ENCODE results near the gene TMCC3. TPM values are rescaled to one million over a fixed set of nuclear protein-coding genes. Genes with fewer than 3 reads are reported as not detected.

TMCC3 gene
- total RNA-seq, 3 donors from 2014 or later, result 40.8 to 97.2 (median 92.0) TPM

- DNase-seq (no peak), ATAC-seq (peak; percentile 16)
- TF ChIP-seq, protein P1, sequence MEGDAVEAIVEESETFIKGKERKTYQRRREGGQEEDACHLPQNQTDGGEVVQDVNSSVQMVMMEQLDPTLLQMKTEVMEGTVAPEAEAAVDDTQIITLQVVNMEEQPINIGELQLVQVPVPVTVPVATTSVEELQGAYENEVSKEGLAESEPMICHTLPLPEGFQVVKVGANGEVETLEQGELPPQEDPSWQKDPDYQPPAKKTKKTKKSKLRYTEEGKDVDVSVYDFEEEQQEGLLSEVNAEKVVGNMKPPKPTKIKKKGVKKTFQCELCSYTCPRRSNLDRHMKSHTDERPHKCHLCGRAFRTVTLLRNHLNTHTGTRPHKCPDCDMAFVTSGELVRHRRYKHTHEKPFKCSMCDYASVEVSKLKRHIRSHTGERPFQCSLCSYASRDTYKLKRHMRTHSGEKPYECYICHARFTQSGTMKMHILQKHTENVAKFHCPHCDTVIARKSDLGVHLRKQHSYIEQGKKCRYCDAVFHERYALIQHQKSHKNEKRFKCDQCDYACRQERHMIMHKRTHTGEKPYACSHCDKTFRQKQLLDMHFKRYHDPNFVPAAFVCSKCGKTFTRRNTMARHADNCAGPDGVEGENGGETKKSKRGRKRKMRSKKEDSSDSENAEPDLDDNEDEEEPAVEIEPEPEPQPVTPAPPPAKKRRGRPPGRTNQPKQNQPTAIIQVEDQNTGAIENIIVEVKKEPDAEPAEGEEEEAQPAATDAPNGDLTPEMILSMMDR (IDR thresholded peaks at IDR 0.05), result no peak
- intact Hi-C loops (cut with DNase I, micrococcal nuclease), result no loop called here
- Histone ChIP-seq H3K4me1 (ENCODE audit: low read depth) (no peaks in the 10 kb centered on the region), H3K4me3 (no peak overlapping the region), H3K9me3 (no peaks in the 10 kb centered on the region), H3K36me3 (ENCODE audit: low read depth) (no peaks in the 10 kb centered on the region)
Measured at GRCh38 chr12:94690198-94690771, 39.9 kb upstream of the TMCC3 start.

DNA sequence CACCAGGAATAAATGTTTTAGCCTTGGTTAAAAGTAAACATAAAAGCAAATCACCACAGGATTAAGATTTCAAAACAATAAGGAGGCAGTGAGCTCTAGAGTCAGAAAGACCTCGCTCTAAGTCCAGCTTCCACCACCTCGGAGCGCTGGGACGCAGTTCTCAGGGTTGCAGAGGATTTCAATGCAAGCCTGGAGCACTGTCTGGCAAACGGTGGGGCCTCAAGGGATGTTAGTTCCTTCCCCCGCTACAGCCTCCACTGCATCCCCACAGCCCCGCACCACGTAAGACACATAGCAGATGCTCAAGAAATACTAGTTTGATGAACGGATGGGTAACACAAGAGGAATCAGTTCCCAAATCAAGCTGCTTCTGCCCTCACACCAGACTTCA is 39.3 kb upstream of the TMCC3 start:
- no peak overlapping the region for H3K4me3 ChIP-seq
- no peaks in the 10 kb centered on the region for H3K4me1 ChIP-seq (ENCODE audit: low read depth)
- ATAC-seq (no peak), DNase-seq (no peak)
- TF ChIP-seq, protein P1 (IDR thresholded peaks at IDR 0.05), result no peak
- intact Hi-C loops (cut with DNase I, micrococcal nuclease), result no loop called here
- H3K9me3 ChIP-seq, result no peaks in the 10 kb centered on the region
- H3K36me3 ChIP-seq (ENCODE audit: low read depth), result no peaks in the 10 kb centered on the region

- H3K4me3 ChIP-seq, result no peak overlapping the region
- ATAC-seq (peak; percentile 19), DNase-seq (no peak)
- no peaks in the 10 kb centered on the region for H3K4me1 ChIP-seq (ENCODE audit: low read depth)
- TF ChIP-seq, protein P1 (IDR thresholded peaks at IDR 0.05), result no peak
- H3K36me3 ChIP-seq (ENCODE audit: low read depth), result no peaks in the 10 kb centered on the region
- intact Hi-C loops (cut with DNase I, micrococcal nuclease), result no loop called here
- no peaks in the 10 kb centered on the region for H3K9me3 ChIP-seq
Measured at GRCh38 chr12:94689002-94689645, 38.8 kb upstream of the TMCC3 start.

- no peaks in the 10 kb centered on the region for H3K4me1 ChIP-seq (ENCODE audit: low read depth)
- DNase-seq (no peak), ATAC-seq (no peak)
- no peaks in the 10 kb centered on the region for H3K36me3 ChIP-seq (ENCODE audit: low read depth)
- intact Hi-C loops (cut with DNase I, micrococcal nuclease), result no loop called here
- no peak overlapping the region for H3K4me3 ChIP-seq
- TF ChIP-seq, protein P1 (IDR thresholded peaks at IDR 0.05), result no peak
- H3K9me3 ChIP-seq, result no peaks in the 10 kb centered on the region
Measured at GRCh38 chr12:94687891-94688290, 37.5 kb upstream of the TMCC3 start.

DNA sequence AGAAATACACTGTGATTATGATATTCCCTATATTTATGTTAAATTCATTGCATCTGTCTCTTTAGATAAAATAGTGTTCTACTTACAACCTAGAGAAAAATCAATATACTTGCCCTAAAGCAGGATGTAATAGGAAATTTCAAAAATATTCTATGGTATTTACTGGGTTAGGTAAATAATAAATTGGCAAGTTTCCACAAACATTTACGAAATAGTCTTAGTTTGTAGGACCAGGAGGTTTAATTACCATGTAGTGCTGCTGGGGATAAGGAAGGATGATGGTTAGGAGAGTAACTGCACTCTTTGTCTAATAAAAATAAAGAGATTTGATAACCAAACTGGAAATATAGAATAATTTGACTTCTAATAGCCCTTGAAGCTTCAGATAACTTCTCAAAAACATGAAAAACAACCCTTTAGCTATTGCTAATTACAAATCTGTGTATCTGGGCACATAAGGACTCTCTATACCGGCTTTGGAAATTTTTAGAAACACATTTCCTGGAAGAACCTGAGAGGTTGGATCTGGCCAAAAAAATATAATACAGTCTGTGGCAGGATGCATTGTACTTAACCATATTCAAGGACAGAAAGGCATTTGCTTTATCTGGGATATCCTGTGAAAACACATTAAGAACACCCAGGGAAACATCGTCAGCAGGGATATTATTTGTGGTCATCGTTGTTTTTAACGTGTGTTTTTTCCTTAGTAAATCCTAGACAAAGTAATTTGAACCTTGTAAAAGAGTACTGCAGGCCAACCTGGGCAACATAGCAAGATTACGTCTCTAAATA is 36.7 kb upstream of the TMCC3 start:
- no peaks in the 10 kb centered on the region for H3K9me3 ChIP-seq
- intact Hi-C loops (cut with DNase I, micrococcal nuclease), result no loop called here
- no peak overlapping the region for H3K4me3 ChIP-seq
- DNase-seq (no peak), ATAC-seq (no peak)
- no peaks in the 10 kb centered on the region for H3K36me3 ChIP-seq (ENCODE audit: low read depth)
- no peaks in the 10 kb centered on the region for H3K4me1 ChIP-seq (ENCODE audit: low read depth)
- TF ChIP-seq, protein P1 (IDR thresholded peaks at IDR 0.05), result no peak

Measured in mucosa of descending colon (tissue), 3 donors.